CD4-positive, alpha-beta T cell treated with Interferon gamma for 1 hour (primary cell): ENCODE measurements around the gene CCDC97.

Experiments
- DNase-seq: peaks from one replicate; pipeline ENCODE4 v3.0.0-alpha.2; 2020

The CCDC97 gene

DNA sequence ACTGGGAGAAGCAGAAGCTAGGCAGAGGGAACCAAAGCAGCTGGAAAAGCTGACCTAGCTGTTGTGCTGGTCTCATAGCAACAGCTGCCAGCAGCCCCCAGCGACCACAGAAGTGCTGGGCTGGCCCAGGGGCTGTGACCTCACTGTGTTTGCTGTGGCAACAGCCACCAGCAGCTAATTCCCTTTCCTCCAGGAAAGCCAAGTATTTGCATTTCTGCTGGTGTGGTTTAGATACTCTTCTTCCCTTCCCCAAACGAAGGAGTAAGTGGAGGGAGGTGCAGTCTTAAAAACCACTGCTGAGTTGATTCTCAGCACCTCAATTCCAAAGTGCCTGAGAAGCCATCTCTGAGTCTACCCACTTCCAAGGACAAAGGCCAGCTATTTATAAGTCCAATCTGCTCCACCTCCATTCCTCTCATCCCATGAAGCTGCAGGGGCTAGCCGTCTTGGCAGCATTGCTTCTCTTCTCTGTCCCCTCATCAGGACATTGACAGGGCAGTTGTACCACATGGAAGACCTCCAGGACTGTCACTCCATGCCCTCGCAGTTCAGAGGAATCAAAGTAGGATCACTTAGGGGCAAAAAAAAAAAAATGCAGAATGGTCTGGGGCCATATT is 11.5 kb upstream of the CCDC97 start:
- DNase-seq, result peak; percentile 81

DNA sequence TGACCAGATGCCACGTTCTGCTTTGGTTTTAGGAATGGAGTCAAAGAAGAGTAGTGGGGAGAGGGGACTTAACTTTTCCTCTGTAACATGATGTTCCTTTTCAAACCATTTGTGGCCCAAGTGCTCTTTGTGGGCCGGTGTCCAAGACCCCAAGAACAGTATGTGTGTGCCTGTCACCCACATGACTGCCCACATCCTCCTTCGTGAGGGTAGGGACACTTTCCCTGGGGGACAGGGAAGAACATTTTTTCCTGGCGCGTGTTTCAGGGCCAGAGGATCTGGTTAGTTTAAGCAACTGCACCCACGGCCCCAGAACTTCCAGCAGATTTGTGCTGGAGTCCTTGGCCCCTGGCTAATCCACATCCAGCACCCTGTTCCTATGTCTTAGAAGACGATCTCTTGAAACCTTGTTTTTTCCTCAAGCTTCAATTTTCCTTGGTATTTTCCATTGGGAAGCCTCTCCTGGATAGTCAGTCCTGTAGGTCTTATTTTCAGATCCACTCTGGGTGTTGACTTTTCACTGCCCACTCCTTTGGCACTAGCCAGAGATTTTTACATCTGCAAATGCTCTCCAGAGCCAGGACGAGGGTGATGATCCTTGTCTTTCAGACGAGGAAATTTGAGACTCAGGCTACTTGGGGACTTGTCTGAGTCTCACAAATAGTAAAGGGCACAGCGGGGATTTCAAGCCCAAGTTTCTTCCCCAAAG is 10.8 kb upstream of the CCDC97 start:
- DNase-seq, result no peak

DNA sequence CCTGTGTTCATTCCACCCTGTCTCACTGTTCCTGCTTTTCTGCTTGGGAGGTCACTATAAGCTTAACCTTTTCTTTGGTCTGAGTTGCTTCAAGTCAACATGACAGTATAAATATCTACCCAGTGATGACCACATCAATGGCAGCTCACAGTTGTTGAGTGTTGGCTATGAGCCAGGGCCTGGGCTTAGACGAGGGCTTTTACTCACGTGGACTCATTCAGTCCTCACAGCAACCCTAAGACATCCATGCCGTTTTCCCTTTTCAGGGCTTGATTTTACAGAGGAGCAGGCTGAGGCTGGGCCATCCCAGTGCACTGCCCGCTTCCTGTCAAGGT is 10.2 kb upstream of the CCDC97 start:
- DNase-seq, result peak; percentile 41

DNA sequence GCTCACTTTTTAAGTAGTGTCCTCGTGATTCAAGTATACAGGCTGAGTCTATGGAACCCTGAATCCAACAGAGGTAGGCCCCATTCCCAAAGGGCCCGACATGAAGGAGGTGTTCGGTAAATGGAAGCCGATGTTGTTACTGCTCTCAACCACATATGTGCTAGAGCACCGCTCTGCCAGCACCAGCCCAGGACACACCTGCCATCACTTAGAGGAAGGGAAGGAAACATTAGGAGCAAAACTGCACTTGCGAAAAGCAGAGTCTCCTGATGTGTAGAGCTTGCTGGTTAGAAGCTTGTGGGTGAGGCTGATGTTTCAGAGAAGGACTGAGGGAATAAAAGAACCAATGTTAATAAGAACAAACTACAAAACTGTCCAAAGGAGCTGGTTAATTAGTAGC is 9.4 kb upstream of the CCDC97 start:
- DNase-seq, result no peak

DNA sequence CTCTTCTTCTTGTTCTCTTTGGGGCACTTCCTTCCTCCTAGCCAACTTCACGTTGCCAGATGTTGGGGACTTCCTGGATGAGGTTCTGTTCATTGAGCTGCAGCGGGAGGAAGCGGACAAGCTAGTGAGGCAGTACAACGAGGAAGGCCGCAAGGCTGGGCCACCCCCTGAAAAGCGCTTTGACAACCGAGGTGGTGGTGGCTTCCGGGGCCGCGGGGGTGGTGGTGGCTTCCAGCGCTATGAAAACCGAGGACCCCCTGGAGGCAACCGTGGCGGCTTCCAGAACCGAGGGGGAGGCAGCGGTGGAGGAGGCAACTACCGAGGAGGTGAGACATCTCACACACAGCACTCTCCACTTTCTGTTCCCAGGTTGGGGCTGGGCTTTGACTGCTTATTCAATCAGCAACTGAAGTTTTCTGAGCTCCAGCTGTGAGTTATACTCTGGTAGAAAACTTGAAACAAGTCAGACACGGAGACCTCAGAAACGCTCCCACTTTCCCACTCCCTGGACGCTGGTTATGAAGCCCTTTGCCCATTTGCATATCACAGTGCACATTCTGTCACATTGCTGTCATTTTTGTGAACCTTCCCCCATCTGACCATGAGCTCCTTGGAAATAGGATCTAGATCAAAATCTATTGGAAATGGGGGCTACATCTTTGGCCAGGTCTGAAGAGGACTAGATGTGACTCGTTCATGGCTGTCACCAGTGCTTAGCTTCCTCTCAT is 7.2 kb upstream of the CCDC97 start:
- peak; percentile 72 for DNase-seq

DNA sequence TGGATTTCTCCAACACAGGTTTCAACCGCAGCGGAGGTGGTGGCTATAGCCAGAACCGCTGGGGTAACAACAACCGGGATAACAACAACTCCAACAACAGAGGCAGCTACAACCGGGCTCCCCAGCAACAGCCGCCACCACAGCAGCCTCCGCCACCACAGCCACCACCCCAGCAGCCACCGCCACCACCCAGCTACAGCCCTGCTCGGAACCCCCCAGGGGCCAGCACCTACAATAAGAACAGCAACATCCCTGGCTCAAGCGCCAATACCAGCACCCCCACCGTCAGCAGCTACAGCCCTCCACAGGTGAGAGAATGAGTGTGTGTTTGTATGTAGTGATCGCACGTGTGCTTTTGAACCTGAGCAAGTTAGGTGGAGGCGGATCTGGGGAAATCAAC is 6.0 kb upstream of the CCDC97 start:
- DNase-seq, result peak; percentile 43

DNA sequence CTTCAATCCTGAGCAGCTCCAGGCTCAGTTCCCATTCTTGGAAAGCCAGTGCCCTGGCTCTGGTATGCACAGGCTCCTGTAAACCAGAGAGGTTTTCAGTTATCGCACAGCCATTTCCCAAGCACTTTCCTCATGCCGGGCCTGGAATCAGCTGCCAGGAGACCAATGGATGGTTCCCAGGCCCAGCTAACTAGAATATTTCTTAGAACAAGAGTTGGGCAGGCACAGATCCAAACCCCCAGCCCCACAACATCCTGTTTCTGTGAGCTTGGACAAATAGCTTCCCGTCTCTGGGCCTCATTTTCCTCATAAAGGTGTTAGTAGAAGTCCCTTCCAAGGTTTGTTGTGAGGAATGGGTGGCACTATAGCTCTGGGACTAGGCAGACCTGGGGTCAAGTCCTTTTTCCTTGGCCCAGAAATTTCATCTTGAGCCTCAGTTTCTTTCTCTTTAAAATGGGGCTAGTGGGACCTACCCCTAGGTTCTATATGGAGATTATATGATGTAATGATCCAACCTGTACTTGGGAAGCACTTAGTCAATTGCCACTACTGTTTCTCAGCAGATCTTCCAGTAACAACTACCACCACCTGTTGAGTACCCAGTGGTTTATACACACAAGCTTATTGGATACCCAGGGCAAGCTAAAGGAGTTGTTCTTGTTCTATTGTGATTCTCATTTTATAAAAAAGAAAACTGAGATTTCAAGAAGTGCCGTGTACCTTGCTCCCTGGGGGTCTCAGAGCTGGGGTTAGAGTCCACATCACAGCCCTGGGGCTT is 5.1 kb upstream of the CCDC97 start:
- no peak for DNase-seq

DNA sequence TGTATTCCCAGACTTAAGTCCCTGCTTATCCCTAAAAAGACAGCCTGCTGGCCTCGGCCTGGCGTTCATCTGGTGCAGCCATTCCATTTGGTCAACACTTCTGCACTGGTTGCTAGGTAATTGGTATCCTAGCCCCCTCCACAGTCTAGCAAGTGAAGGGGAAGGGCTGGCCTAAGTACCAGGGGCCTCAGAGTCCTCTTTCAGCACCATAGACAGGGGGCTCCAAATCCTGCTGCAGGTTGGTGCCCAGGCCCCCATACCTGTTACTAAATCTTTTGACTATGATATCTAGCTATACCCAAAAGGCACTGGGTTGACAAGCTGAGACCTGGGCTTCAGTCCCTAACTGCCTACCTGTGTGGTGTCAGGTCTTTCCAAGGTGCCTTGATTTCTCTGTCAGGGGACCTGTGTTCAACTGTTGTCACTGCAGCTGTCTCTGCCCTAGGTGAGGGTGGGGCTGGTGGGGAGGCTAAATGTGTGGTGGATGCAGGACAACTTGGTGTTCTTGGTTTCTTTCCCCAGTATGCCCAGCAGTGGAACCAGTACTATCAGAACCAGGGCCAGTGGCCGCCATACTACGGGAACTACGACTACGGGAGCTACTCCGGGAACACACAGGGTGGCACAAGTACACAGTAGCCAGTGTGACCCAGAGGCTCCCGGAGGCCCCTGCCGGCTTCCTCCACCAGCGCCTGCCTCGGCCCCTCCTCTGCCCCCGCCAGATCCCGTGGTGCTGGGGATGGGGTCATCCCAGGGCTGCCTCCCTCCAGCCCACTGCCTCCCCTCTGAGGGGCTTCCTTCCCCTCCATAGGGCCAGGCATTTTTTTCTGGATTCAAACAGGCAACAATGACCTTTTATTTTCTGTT is 3.8 kb upstream of the CCDC97 start:
- DNase-seq, result no peak

DNA sequence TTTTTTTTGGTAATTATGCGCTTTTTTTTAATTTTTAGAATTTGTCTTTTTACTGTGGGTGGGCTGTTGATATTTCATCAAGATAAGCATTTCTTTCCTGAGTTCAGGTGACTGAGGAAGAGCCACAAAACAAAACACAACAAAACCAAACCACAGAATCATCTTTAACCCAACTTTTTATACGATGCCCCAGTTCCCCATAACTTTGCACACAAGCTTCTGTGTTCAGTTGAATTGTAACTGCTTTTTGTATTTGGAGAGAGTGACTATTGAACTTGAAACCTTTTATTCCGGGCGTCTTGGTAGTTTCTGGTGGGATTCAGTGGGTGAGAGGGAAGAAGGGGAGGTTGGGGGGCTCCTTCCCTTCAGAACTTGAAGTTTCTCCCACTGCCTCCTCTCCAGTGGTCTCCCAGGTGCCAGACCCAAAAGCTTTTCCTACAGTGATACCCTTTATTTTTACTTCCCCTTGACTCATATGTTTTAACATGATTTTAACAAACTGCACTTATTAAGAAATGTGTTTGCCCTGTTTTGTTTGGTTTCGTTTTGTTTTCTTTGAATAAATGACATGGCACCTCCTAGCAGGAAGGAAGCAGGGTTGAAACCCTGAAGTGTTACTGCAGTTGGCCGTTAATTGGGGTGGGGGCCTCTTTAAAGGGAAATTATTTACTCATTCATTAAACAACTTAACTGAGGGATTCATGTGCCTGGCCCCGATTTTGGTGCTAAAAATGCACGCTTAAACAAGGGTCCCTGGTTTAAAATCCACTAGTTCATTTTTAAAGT is 2.7 kb upstream of the CCDC97 start:
- DNase-seq, result no peak

DNA sequence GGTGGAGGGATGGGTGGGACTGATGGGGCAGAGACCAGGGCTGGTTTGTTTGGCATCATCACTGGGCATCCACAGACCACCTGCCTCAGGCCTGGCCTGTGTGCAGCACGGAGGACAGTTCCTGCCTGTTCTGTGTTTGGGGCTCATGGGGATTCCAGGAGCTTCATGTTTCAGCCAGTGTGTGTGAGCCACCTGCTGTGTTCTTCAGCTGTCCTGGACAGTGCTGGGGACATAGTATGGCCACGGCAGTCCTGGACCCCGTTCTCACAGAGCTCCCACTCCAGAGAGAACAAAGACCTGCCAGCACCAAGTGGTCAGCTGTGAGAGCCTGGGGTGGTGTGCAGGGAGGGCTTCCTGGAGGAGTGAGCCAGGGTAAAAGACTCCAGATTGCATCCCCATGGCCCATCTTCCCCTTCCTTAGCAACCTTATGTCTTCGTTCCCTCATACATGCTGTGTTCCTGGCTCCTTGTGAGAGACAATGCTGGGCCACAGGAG is 2.0 kb upstream of the CCDC97 start:
- no peak for DNase-seq

DNA sequence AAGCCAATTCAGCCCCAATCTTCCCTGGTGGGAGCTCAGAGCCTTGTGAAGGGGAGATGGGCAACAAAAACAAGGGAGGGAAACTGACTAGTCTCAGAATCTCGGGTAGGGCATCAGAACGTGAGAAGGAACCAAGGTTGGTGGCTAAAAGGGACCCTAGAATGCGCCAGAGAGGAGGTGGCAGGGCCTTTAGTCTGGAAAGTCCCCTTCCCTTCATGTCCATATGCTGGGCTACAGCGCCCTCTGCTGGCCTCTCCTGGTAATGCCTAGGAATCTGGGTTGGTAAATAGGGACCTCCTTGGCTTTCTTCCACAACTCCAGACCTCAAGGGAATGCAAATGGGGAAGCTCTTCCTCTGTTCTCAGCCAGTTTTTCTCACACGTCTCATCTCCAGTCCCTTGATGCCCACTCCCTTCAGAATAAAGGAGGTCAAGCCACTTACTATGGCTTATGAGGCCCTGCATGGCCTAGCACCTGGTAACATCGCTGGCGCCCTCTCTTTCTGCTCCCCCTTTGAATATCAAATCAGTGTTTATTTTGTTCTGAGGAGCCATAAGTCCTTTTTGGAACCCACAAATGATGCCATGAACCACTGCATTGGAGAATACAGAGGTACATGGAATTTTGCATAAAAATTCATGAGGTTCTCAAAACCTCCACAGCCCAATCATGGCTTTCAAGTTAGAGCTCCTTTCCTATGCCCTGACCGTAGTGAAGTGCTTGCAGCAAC is 1.4 kb upstream of the CCDC97 start:
- peak; percentile 86 for DNase-seq

DNA sequence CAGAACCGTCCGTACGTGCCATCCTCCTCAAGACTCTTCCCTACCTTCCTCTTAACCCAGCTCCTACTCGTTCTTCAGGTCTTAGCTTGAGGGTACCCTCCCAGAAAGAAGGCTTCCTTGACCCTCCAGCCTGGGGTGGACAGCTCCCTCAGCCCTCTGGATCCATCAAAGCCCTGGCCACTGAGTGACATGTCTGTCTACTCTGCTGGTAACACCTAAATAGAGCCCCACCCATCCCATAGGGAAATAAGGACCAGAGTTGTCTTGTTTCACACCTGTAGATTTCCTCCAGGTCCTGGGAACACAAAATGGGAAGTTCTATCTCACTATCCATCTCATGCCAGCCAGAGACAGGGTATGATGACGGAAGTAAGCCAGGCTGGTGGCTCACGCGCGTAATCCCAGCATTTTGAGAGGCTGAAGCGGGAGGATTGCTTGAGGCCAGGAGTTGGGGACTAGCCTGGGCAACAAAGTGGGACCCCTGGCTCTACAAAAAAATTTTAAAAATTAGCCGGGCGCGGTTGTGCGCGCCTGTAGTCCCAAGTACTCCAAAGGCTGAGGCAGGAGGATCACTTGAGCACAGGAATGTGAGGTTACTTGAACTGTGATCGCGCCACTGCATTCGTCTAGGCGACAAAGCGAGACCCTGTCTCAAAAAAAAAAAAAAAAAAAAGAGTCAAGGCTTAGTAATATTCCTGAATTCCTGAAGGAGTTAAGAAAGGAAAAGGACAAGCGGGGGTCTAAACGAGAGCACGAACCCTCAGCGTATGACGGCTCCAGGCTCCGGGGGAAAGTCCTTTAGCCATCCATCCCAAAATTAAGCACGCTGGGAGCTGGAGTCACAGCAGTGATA is 566 bp upstream of the CCDC97 start:
- DNase-seq, result no peak

DNA sequence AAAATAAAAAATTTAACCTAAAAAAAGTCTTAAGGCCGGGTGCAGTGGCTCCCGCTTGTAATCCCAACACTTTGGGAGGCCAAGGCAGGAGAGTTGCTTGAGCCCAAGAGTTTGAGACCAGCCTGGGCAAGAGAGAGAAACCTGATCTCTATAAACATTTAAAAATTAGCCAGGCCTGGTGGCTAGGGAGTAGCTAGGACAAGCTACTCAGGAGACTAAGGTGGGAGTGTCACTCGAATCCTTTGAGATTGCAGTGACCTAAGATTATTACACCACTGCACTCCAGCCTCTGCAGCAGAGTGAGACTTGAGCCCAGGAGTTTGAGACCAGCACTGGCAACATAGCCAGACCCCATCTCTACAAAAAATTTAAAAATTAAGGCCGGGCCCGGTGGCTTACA is 1.1 kb downstream of the CCDC97 start:
- DNase-seq, result no peak

DNA sequence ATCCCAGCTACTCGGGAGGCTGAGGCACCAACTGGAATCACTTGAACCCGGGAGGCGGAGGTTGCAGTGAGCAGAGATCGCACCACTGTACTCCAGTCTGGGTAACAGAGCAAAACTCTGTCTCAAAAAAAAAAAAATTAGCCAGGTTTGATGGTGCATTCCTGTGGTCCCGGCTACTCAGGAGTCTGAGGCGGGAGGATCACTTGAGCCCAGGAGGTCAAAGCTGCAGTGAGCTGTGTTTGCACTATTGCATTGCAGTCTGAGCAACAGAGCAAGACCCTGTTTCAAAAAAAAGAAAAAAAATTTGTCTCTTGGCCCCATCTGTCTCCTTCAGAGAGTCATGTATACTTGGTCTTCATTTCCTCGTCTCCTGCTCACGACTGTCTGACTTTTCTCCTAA is 1.6 kb downstream of the CCDC97 start:
- no peak for DNase-seq

DNA sequence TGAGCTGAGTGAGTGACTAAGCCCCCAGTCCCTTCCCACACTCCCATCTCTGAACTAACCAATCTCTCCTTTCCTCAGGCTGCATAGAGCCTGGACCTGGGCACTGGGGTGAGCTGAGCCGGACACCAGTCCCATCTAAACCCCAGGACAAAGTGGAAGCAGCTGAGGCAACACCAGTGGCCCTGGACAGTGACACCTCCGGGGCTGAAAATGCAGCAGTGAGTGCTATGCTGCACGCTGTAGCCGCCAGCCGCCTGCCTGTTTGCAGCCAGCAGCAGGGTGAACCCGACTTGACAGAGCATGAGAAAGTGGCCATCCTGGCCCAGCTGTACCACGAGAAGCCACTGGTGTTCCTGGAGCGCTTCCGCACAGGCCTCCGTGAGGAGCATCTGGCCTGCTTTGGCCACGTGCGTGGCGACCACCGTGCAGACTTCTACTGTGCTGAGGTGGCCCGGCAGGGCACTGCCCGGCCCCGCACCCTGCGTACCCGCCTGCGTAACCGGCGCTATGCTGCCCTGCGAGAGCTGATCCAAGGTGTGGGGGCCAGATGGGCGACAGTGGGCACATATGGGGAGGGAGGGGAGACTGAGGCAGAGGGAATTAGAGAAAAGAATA is 6.4 kb downstream of the CCDC97 start:
- DNase-seq, result no peak

DNA sequence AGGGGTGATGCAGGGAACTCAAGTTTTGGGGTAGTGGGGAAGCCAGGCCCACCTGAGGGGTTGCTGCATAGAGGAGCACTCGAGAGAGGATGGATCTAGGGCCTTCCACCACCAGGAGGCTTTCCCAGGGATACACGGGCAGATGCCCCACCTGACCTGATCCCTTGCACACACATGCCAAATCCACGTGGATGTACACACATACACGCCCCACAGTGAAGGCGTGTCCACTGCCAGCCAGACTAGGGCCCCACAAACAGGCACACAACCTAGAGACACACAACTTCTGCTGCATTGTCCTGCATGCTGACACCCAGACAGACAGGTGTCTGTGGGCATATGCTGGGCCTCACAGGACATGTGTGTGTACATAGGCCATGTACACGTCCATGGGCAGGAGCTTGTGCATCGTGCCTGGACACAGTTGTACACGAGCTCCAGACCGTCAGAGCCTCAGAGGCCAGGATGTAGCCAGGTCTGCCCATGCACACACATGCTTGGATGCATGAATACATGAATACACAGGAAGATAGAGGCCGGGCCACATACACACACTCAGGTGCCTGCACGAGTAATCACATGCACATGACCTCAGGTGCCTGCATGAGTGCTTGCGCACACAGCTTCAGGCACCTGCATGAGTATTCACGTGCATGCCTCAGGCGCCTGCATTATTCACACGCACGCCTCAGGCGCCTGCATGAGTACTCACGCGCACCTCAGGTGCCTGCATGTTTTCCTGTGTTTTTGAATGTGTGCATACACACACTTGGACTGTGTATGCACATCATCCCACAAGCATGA is 8.9 kb downstream of the CCDC97 start:
- DNase-seq, result no peak

DNA sequence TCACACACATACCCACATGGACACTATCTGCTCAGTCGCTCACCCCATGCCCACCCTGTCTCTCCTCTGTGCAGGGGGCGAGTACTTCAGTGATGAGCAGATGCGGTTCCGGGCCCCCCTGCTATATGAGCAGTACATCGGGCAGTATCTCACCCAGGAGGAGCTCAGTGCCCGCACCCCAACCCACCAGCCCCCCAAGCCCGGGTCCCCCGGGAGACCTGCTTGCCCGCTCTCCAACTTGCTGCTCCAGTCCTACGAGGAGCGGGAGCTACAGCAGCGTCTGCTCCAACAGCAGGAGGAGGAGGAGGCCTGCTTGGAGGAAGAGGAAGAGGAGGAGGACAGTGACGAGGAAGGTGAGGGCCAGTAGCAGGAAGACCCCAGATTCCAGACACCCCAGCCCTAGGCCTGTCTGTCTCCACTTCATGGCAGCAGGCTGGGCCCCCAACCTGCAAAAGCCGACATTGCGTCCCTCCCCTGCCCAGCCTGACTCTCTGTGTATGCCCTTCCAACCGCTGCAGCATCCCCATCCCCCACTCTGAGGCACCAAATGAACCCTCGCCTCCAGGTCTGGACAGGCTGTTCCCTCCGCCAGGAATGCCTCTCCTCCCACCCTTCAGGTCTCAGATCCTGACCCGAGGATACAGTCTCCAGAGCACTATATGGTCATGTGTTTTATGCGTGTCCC is 9.7 kb downstream of the CCDC97 start:
- no peak for DNase-seq

DNA sequence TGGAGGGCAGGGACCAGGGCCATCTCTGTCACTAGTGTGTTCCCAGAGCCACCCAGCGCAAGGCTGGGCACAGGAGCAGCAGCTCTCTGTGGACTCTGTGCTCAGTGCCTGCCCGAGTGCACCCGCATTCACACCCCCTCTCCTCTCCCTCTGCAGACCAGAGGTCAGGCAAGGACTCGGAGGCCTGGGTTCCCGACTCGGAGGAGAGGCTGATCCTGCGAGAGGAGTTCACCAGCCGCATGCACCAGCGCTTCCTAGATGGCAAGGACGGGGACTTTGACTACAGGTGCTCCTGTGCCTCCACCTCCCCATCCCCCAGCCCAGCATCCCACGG is 10.2 kb downstream of the CCDC97 start:
- no peak for DNase-seq
